GM19238 (cell line): ENCODE measurements around the gene MVB12B.

Source experiments
- DNase-seq: peaks from one replicate; pipeline ENCODE4 v3.0.0; 2011; ENCODE audit warnings: low spot score; ENCODE audit not compliant: insufficient read length

Gene MVB12B

GRCh38 chr9:126501383-126502331, 175.0 kb downstream of the MVB12B start:
- DNase-seq = no peak

DNA sequence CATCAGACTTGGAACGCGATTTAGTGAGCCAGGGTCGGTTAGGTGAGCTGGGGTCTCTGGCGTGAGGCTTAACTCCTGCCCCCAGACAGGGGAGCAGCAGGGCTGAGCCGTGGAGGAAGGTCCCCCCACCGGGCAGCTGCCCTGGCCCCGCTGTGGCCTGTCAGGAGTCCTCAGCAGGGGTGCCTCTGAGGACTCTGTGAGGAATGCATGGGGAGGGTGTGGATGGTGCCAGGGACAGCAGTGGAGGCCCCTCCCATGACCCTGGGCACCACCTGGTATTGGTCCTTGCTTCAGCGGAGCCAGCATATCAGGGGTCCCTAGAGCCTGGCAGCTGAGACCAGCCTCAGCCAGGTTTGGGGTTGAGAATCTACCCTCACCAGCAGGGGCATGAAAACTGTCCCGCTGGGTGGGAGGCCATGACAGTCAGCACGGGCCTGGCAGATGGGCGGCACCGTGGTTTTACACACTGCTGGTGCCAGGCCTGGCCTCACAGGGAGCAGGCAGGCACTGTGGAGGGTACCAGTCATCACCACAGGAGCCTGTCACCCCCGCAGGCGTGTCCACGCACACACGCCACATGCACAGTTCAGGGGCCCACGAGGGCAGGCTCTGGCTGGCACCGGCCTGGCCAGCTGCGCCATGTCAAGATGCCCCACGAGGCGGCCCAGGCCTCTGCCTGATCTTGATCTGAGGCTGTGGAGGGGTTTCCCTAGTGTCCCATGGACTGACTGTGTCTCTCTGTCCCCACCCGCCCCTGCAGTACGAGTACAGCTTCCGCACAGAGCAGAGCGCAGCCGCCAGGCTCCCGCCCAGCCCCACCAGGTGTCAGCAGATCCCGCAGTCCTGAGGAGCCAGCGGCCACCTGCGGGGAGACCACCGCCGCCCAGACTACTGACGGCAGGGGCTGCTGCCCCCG, 176.0 kb downstream of the MVB12B start:
- no peak for DNase-seq

DNA sequence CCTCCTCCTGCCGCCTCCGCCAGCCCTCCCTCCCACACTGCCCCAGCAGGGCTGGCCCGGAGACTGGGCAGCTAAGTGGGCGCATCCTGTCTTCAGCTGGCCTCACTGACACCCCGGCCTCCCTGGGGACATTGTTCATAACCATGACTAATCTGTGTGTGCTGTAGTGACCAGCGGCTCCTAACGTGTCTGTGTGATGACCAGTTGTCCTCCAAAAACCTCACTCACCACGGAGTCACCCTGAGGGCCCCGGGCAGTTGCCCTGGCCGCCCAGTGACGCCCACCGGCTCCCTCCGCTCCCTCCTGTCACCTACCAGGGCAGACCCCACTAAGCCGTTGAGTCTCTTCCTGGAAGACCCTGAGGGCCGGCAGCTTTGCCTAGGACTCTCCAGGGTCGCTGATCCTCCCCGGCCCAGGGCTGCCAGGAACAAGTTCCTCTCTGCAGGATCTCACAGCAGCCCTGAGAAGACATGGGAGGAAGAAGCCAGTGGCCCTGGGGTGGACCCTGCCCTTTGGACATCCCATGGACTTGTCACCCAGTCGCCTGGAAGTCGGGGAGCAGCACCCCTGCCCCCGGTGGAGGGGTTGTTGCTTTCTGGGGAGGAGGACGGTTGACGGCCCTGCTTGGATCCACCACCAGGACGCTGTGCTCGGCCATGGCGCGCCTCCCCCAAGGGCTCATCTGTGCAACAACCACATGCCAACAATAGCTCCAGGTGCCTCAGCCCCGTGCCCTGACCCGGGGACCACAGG, 176.9 kb downstream of the MVB12B start:
- no peak for DNase-seq

DNA sequence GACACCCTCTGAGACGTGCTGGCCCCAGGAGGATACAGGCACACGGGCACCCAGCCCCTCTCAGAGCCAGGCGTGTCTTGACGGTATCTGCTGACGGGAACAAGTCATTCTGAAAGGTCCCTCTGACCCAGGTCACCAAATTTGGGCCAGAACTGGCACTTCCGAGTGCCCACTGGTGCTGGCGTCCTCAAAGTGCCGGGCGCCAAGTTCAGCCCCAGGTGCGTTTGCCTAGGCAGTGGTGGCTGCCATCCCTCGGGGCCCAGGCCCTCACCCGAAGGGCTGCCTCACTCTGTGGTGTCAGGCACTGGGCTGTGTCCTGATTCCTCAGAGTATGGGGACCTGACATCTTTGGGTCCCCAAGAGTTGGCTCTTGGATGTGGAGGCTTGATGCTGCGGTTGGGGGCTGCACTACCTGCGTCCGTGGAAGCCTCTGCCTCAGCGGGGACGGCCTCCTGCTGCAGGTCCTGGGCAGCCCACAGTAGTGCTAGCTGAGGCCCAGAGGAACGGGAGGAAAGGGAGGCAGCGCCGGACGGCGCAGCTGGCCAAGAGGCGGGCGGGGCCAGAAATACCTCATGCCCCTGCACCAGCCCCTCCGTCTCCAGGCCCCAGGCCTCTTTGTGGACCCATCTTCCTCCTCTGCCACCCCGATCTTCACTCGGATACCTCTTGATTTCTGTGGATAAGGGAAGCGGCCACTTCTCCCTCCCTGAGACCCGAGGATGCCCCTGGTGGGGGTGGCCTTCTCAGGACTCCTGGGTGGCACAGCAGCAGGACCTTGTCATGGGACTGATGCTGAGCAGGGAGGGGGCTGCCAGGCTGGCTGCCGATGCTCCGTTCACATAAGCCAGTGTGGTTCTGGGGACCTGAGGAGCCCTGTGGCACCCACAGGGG, 177.7 kb downstream of the MVB12B start:
- no peak for DNase-seq

- DNase-seq = no peak
Observed at GRCh38 chr9:126504977-126505455, 178.4 kb downstream of the MVB12B start.

DNA sequence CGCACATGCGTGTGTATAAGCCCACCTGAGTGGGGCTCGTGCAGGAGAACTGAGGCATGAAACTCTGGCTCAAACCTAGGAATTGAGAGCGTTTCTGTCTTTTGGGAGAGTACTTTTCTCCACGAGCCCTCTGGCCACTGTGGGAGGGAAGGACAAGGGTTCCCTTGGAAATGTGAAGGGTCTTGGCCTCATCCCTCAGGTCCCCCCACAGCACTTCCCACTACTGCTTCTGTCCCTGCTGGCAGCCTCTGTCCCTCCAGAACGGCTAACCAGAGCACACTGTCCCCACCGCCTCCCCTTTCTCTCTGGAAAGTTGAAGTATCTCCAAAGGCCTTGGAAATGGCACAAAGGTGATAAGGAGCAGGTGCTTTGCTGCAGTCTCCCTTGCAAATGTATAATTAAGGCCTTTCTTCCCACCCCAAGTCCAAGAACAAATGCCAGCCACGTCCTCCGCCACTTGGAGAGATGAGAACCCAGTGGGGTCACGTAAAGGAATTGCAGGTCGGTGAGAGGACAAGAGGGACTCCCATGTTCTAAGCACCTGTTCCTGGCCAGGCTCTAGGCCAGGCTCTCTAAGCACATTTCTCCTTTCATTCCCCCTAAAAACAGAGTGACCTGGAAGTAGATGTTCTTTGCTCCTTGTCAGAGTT, 179.2 kb downstream of the MVB12B start:
- DNase-seq = no peak

DNA sequence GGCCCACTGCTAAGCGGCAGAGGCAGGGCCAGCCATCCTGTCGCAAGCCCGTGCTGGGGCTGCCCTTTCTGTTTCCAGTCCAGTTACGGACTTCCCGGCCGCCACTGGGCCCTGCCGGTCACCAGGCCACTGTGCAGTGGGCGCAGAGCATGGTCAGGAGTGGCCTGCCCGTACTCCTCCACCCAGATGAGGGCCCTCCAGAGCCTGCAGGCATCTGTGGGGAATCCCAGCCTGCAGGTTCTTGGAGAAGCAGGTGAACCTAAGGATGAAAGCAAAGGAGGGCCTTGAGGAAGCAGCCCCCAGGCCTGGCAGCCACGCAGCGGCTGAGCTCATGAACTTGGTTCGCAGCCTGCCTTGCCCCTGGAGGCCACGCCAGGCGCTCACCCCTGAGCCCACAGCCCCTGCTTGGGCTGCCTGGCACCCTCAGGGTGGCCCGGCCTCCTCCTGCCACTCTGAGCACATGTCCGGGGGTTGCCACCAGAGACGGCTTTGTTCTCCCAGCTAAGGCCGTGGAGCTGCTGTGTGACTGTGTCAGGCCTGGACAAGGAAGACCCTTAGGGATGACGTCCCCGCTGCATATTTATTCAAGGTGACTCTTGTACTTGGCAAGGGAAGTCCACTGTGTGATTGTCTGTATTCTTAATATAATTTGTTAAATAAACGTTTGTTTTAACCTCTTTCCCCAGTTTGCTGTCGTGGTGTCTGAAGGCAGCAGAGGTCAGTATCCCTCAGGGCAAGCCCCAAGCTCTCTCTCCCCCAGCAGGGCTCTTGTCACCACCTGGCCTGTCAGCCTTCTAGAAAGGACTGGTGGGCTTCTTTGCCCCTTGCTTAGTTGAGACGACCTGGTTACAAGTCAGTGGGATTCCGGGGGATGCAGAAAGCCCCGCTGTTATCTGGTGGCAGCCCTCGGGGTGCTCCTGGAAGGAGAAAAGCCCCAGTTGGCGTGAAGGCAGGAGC, 180.0 kb downstream of the MVB12B start:
- no peak for DNase-seq

- no peak for DNase-seq
Observed at GRCh38 chr9:126507318-126508109, 180.9 kb downstream of the MVB12B start.

DNA sequence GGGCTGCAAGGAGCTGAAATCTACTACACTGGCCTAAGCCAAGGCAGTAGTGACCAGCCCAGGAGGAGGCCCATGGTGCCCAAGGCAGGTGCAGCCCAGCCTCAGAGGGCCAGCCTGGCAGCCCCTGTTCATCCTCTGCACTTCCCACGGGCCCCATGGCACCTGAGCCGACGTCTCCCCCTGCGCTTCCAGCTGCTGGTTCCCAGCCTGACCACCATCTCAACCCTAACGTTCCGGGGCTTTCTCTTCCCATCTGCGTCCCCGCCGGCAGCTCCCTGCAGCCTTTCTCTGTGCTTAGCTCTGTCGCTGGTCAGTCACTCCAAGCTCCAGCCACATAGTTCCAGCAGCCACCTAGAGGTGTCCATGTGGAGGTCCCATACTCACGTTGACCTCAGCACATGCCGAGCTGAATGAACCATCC, 181.6 kb downstream of the MVB12B start:
- DNase-seq = no peak

- no peak for DNase-seq
Observed at GRCh38 chr9:126508928-126509327, 182.3 kb downstream of the MVB12B start.

DNA sequence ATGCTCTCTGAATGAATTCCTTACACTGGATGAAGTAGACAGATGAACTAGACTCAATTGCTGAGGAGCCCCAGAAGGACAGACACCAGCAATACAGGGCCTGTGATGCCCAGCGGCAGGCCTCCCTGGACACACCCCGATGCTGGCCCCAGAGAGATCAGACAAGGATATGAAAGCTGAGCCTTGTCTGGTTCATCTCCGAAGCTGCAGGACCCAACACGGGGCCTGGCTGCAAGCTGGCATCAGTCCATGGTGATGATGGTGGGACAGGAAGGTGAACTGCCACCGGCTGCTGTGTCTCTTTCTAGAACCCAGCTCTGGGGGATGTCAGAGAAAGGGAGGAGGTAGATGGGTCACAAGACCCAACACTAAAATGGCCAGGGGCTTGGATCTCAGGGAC, 183.1 kb downstream of the MVB12B start:
- no peak for DNase-seq

DNA sequence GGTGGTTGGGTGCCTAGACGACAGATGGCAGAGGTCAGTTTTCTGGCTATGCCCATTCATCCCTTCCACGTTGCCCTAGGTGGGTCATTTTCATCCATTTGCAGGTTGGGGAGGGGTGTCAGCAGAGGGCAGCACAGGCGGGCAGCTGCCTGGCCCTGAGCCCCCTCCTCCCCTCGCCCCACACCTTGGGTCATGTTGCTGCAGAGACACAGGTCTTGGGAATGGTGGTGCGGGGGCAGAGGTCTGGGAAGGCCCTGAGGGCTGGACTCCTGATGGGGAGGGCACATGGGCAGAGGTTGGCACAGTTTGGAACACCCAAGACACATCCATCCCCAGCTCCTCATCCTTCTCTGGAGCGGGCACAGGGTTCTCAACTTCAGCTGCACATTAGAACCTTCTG, 183.9 kb downstream of the MVB12B start:
- no peak for DNase-seq

DNA sequence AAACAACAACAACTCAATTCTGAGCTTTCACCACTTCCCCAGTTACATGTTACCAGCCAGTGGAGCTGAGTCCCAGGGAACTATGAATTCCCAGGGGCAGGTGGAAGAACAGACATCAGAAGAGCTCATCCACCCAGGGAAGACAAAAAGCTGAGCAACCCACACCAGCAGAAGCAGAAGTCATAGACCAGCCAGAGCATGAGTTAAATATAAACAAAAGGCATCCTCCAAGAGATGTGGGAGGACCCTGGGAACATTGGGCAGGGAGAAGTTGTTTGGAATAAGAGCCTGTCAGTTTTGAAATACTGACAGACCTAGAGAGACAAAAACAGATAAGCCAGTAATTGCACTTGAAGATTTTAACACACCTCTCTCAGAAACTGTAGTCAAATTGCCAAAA, 184.8 kb downstream of the MVB12B start:
- DNase-seq = no peak

GRCh38 chr9:126513159-126514036, 186.8 kb downstream of the MVB12B start:
- DNase-seq = no peak

- DNase-seq = peak; percentile 48
Observed at GRCh38 chr9:126514037-126514821, 187.6 kb downstream of the MVB12B start.
